WI38 (cell line): ENCODE measurements around the gene FATE1.

Experiments
- H3K4me3 ChIP-seq: 2 replicates; pipeline ENCODE4 v1.5.1; 2011; ENCODE audit warnings: low read depth, mild to moderate bottlenecking, control low read depth, low read length
- CTCF ChIP-seq: IDR thresholded peaks from 2 replicates; pipeline ENCODE4 v1.5.1; 2012; ENCODE audit warnings: low read depth, mild to moderate bottlenecking, control low read depth, low read length

FATE1 gene

GRCh38 chrX:151699746-151700145, 16.1 kb upstream of the FATE1 start:
- TF ChIP-seq CTCF = no peak
- H3K4me3 ChIP-seq = no peak overlapping the region

- H3K4me3 ChIP-seq = no peak overlapping the region
- TF ChIP-seq CTCF = no peak
These were observed 15.3 kb upstream of the FATE1 start for GRCh38 chrX:151700581-151700980.

GRCh38 chrX:151701071-151701470, 14.8 kb upstream of the FATE1 start:
- TF ChIP-seq CTCF = no peak
- H3K4me3 ChIP-seq = no peak overlapping the region

- TF ChIP-seq CTCF = no peak
- no peak overlapping the region for H3K4me3 ChIP-seq
These were observed 14.3 kb upstream of the FATE1 start for GRCh38 chrX:151701531-151701930.

GRCh38 chrX:151702026-151702714, 13.7 kb upstream of the FATE1 start:
- no peak for TF ChIP-seq CTCF
- no peak overlapping the region for H3K4me3 ChIP-seq

- no peak for TF ChIP-seq CTCF
- no peak overlapping the region for H3K4me3 ChIP-seq
These were observed 13.0 kb upstream of the FATE1 start for GRCh38 chrX:151702741-151703340.

- no peak overlapping the region for H3K4me3 ChIP-seq
- no peak for TF ChIP-seq CTCF
These were observed 12.3 kb upstream of the FATE1 start for GRCh38 chrX:151703487-151703886.
